ENCODE data around the gene XXYLT1. TPM values are rescaled to one million over a fixed set of nuclear protein-coding genes. Genes with fewer than 3 reads are reported as not detected.

The XXYLT1 gene
- total RNA-seq, 1 experiment from 2014 or later, result 25.5 TPM

DNA sequence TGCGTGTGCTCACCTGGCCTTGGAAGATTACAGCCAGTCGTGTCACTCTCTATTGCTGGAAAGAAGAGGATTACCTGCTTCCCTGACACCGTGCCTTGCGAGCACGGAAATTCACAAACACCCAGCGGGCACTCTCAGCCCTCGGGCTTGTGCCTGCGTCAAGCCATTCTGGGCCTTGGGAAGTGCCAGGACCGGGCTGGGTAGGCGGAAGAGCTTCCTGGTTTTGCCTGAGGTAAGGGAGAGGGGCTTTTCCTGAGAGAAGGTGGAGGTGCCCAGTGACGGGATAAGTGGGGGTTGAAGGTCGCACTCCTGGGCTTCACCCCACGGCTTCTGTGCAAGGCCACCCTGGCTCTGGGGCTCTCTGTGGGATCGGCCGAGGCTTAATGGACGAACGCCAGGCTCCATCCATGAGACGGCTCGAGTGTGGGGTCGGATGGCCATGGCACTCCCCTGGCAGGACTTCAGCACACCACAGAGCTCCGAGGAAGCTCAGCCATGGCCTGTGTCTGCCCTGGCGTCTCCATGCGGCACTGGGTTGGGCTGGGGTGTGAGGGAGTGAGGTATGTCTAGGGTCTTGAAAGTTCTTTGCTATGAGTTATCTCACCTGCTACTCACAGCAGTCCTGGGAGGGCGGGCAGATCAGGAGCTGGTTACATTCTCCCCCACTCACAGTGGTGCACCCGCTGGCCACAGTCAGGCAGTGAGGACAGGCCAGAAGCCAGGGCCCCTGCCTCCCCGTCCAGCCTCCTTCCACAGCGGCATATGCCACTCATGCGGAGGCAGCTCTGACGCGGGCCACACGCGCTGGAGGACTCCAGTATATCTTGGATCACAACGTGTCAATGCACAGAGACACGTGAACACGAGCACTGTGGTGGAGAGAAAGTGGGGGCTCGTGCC lies 209.0 kb downstream of the XXYLT1 start:
- Histone ChIP-seq H3K36me3 (ENCODE audit: low read depth, low read length) (no peaks in the 10 kb centered on the region), H3K27ac (ENCODE audit: low read length) (no peak overlapping the region), H3K27me3 (ENCODE audit: low read length) (no peaks in the 10 kb centered on the region), H3K9me2 (replicated peaks; ENCODE audit: low read length) (no peaks in the 10 kb centered on the region), H3K9me3 (ENCODE audit: low read length) (no peaks in the 10 kb centered on the region), H3K9ac (ENCODE audit: low read length) (no peak overlapping the region), H3K4me1 (ENCODE audit: insufficient read depth, low read length) (peaks cover 9% of the 10 kb centered on the region), H3K79me2 (ENCODE audit: low read length) (no peaks in the 10 kb centered on the region), H3K4me2 (ENCODE audit: low read length) (no peak overlapping the region), H3F3A (ENCODE audit: low read length, unreplicated experiment) (no peaks in the 10 kb centered on the region), H3K4me3 (ENCODE audit: low read length) (no peak overlapping the region), H2AFZ (ENCODE audit: low read length) (no peak overlapping the region), H4K20me1 (ENCODE audit: low read length) (no peaks in the 10 kb centered on the region)
- POLR2A ChIA-PET (ENCODE audit: unreplicated experiment), result interaction anchor here (0.6 kb wide), 1 partner anchor 29 kb away, joined by 4 read pairs; no protein-coding TSS in a partner anchor
- intact Hi-C loops (cut with micrococcal nuclease), result no loop called here
- TF ChIP-seq EZH2phosphoT487 (IDR thresholded peaks at IDR 0.05; ENCODE audit: borderline replicate concordance, low read length) (no peak), EZH2 (IDR thresholded peaks at IDR 0.05; ENCODE audit: low read length, unreplicated experiment) (no peak)
- TF ChIP-seq, protein P1, sequence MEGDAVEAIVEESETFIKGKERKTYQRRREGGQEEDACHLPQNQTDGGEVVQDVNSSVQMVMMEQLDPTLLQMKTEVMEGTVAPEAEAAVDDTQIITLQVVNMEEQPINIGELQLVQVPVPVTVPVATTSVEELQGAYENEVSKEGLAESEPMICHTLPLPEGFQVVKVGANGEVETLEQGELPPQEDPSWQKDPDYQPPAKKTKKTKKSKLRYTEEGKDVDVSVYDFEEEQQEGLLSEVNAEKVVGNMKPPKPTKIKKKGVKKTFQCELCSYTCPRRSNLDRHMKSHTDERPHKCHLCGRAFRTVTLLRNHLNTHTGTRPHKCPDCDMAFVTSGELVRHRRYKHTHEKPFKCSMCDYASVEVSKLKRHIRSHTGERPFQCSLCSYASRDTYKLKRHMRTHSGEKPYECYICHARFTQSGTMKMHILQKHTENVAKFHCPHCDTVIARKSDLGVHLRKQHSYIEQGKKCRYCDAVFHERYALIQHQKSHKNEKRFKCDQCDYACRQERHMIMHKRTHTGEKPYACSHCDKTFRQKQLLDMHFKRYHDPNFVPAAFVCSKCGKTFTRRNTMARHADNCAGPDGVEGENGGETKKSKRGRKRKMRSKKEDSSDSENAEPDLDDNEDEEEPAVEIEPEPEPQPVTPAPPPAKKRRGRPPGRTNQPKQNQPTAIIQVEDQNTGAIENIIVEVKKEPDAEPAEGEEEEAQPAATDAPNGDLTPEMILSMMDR (conservative IDR thresholded peaks at IDR 0.05; ENCODE audit: low read depth, low read length), result no peak
- CTCF ChIA-PET, result no interaction called here
- DNase-seq (no peak), ATAC-seq (no peak)
- BruUV-seq (replicated peaks), result no TSS peak

DNA sequence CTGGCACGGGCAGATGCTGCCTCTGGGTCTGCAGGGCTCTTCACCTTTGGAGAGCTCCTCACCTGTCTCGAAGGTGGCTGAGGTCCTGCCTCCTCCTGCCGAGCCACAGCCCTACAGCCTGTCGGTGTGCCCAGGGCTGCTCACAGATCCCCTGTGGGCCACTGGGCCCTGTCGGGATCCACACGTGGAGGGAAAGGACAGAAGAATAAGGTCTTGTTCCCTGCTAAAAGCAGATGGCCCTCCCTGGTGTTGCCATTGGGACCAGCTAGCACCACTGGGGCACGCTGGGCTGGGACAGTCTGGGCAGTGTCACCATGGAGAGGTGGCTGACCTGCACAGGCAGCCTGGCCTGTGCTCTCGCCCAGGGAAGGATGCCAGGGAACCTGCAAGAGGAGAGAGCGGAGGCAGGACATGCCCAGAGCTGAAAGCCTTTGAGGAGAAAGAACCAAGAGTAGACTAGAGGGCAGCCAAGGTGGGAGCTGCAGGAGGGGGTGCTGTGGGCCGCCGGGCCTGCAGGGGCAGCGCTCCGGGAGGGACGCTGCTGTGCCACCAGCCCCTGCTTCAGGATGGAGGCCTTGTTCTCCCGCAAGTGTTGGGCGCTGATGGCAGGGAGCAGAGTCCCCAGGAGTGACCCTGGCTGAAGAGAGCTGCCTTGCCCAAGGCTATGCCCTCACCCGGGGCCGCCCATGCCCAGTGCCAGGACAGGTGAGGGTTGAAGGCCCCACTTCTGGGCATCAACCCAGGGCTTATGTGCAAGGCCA lies 210.2 kb downstream of the XXYLT1 start:
- no peaks in the 10 kb centered on the region for H3K27me3 ChIP-seq (ENCODE audit: low read length)
- no peaks in the 10 kb centered on the region for H3K79me2 ChIP-seq (ENCODE audit: low read length)
- H3K4me1 ChIP-seq (ENCODE audit: insufficient read depth, low read length), result peaks cover 9% of the 10 kb centered on the region
- no peaks in the 10 kb centered on the region for H3F3A ChIP-seq (ENCODE audit: low read length, unreplicated experiment)
- no peak overlapping the region for H3K9ac ChIP-seq (ENCODE audit: low read length)
- no peaks in the 10 kb centered on the region for H3K9me2 ChIP-seq (replicated peaks; ENCODE audit: low read length)
- intact Hi-C loops (cut with micrococcal nuclease), result no loop called here
- TF ChIP-seq, protein P1 (conservative IDR thresholded peaks at IDR 0.05; ENCODE audit: low read depth, low read length), result no peak
- TF ChIP-seq EZH2 (IDR thresholded peaks at IDR 0.05; ENCODE audit: low read length, unreplicated experiment), result no peak
- TF ChIP-seq EZH2phosphoT487 (IDR thresholded peaks at IDR 0.05; ENCODE audit: borderline replicate concordance, low read length), result no peak
- H3K4me3 ChIP-seq (ENCODE audit: low read length), result no peak overlapping the region
- no peak overlapping the region for H3K4me2 ChIP-seq (ENCODE audit: low read length)
- H3K27ac ChIP-seq (ENCODE audit: low read length), result no peak overlapping the region
- DNase-seq, result no peak
- no peaks in the 10 kb centered on the region for H3K36me3 ChIP-seq (ENCODE audit: low read depth, low read length)
- H2AFZ ChIP-seq (ENCODE audit: low read length), result no peak overlapping the region
- no peak for ATAC-seq
- H3K9me3 ChIP-seq (ENCODE audit: low read length), result no peaks in the 10 kb centered on the region
- ChIA-PET POLR2A (ENCODE audit: unreplicated experiment) (interaction anchor here (0.6 kb wide), 1 partner anchor 167 kb away, joined by 5 read pairs; no protein-coding TSS in a partner anchor), CTCF (no interaction called here)
- BruUV-seq (replicated peaks), result no TSS peak
- no peaks in the 10 kb centered on the region for H4K20me1 ChIP-seq (ENCODE audit: low read length)
